Measurements from ENCODE around the gene DTWD2. TPM values are rescaled to one million over a fixed set of nuclear protein-coding genes. Genes with fewer than 3 reads are reported as not detected.
"Not testable (repeated sequence)": the region's sequence is repeated elsewhere in the genome, so short reads cannot be mapped to it uniquely, and the experiment has no call there.

DTWD2 gene
- total RNA-seq, 4 donors from 2014 or later: 7.1 to 10.5 (median 9.1) TPM

GRCh38 chr5:118967059-118967508, 21.3 kb downstream of the DTWD2 start:
- no peak overlapping the region for H3K4me3 ChIP-seq
- WGBS: 95% methylated on average over 2 of the region's 2 CpGs
- no peak for DNase-seq (ENCODE audit: extremely low spot score)
- TF ChIP-seq POLR2AphosphoS5 (IDR thresholded peaks at IDR 0.05) (no peak), POLR2A (IDR thresholded peaks at IDR 0.05; ENCODE audit: low read depth) (no peak), EP300 (IDR thresholded peaks at IDR 0.05) (no peak), CTCF (IDR thresholded peaks at IDR 0.05) (no peak)
- no peak overlapping the region for H3K27ac ChIP-seq (replicated peaks in 1 of 4)
- intact Hi-C loops (cut with DNase I): no loop called here
- no peaks in the 10 kb centered on the region for H3K36me3 ChIP-seq
- no peaks in the 10 kb centered on the region for H3K9me3 ChIP-seq
- peaks cover 0 to 10% (median 10%) of the 10 kb centered on the region in 4 donors for H3K4me1 ChIP-seq
- H3K27me3 ChIP-seq: no peaks in the 10 kb centered on the region

- no peak overlapping the region for H3K4me3 ChIP-seq
- no peak for TF ChIP-seq POLR2A (IDR thresholded peaks at IDR 0.05; ENCODE audit: low read depth)
- TF ChIP-seq CTCF (IDR thresholded peaks at IDR 0.05): no peak
- no peak for TF ChIP-seq POLR2AphosphoS5 (IDR thresholded peaks at IDR 0.05)
- TF ChIP-seq EP300 (IDR thresholded peaks at IDR 0.05): no peak
- 88% methylated on average over 3 of the region's 3 CpGs for WGBS
- peaks cover 0 to 10% (median 10%) of the 10 kb centered on the region in 4 donors for H3K4me1 ChIP-seq
- H3K9me3 ChIP-seq: no peaks in the 10 kb centered on the region
- H3K27me3 ChIP-seq: no peaks in the 10 kb centered on the region
- H3K36me3 ChIP-seq: no peaks in the 10 kb centered on the region
- no peak overlapping the region for H3K27ac ChIP-seq (replicated peaks in 1 of 4)
- no peak for DNase-seq (ENCODE audit: extremely low spot score)
- intact Hi-C loops (cut with DNase I): no loop called here
These were observed 22.5 kb downstream of the DTWD2 start for GRCh38 chr5:118965890-118966289.

- H3K9me3 ChIP-seq; H3K27ac ChIP-seq (replicated peaks in 1 of 4); H3K27me3 ChIP-seq; H3K36me3 ChIP-seq; DNase-seq (ENCODE audit: extremely low spot score); H3K4me3 ChIP-seq; intact Hi-C loops (cut with DNase I): not testable (repeated sequence)
- 96% methylated on average over 25 of the region's 34 CpGs for WGBS
- peaks cover 0 to 10% (median 10%) of the 10 kb centered on the region in 4 donors for H3K4me1 ChIP-seq
These were observed 23.4 kb downstream of the DTWD2 start for GRCh38 chr5:118964970-118965369.

- H3K4me3 ChIP-seq; intact Hi-C loops (cut with DNase I); H3K27me3 ChIP-seq; H3K4me1 ChIP-seq; DNase-seq (ENCODE audit: extremely low spot score); H3K9me3 ChIP-seq; H3K36me3 ChIP-seq; H3K27ac ChIP-seq (replicated peaks in 1 of 4): not testable (repeated sequence)
- WGBS: 94% methylated on average over 19 of the region's 22 CpGs
These were observed 24.0 kb downstream of the DTWD2 start for GRCh38 chr5:118964388-118964787.

- no peaks in the 10 kb centered on the region for H3K9me3 ChIP-seq
- H3K27ac ChIP-seq (replicated peaks in 1 of 4): no peak overlapping the region
- H3K4me1 ChIP-seq: no peaks in the 10 kb centered on the region
- no peak overlapping the region for H3K4me3 ChIP-seq
- no peaks in the 10 kb centered on the region for H3K27me3 ChIP-seq
- intact Hi-C loops (cut with DNase I): no loop called here
- no peak for DNase-seq (ENCODE audit: extremely low spot score)
- H3K36me3 ChIP-seq: no peaks in the 10 kb centered on the region
- TF ChIP-seq EP300 (IDR thresholded peaks at IDR 0.05): no peak
- TF ChIP-seq POLR2AphosphoS5 (IDR thresholded peaks at IDR 0.05): no peak
These were observed 25.2 kb downstream of the DTWD2 start for GRCh38 chr5:118963169-118963568.

GRCh38 chr5:118960557-118960956, 27.8 kb downstream of the DTWD2 start:
- intact Hi-C loops (cut with DNase I): no loop called here
- no peak for DNase-seq (ENCODE audit: extremely low spot score)
- 100% methylated on average over 1 of the region's 1 CpG for WGBS

More at GRCh38 chr5:118960557-118960956, 27.8 kb downstream of the DTWD2 start:
- no peak for TF ChIP-seq POLR2A (IDR thresholded peaks at IDR 0.05; ENCODE audit: low read depth)
- TF ChIP-seq CTCF (IDR thresholded peaks at IDR 0.05): no peak
- no peak for TF ChIP-seq POLR2AphosphoS5 (IDR thresholded peaks at IDR 0.05)
- TF ChIP-seq EP300 (IDR thresholded peaks at IDR 0.05): no peak
- H3K4me3 ChIP-seq: no peak overlapping the region
- H3K36me3 ChIP-seq: no peaks in the 10 kb centered on the region
- H3K4me1 ChIP-seq: no peaks in the 10 kb centered on the region
- no peaks in the 10 kb centered on the region for H3K9me3 ChIP-seq
- H3K27me3 ChIP-seq: no peaks in the 10 kb centered on the region
- H3K27ac ChIP-seq (replicated peaks in 1 of 4): no peak overlapping the region

Data from esophagus muscularis mucosa (tissue), 4 donors.